Skeletal muscle satellite cell (primary cell): Measurements from ENCODE around the gene SLCO4A1.
"Not testable (repeated sequence)": the region's sequence is repeated elsewhere in the genome, so short reads cannot be mapped to it uniquely, and the experiment has no call there.

Experiments used
- H3K27me3 ChIP-seq: 2 replicates; pipeline ENCODE4 v1.7.0; 2013; ENCODE audit warnings: low read length; ENCODE audit not compliant: control insufficient read depth, insufficient read depth
- H3K36me3 ChIP-seq: 2 replicates; pipeline ENCODE4 v1.7.0; 2013; ENCODE audit warnings: mild to moderate bottlenecking, control low read depth, low read length; ENCODE audit not compliant: insufficient read depth
- H3K4me1 ChIP-seq: 2 replicates; pipeline ENCODE4 v1.7.0; 2013; ENCODE audit warnings: low read length; ENCODE audit not compliant: control insufficient read depth, insufficient read depth
- H3K4me2 ChIP-seq: 2 replicates; pipeline ENCODE4 v1.7.0; 2013; ENCODE audit warnings: mild to moderate bottlenecking, low read length
- H3K4me3 ChIP-seq: 2 replicates; pipeline ENCODE4 v1.7.0; 2013; ENCODE audit warnings: low read length
- H3K9ac ChIP-seq: 2 replicates; pipeline ENCODE4 v1.7.0; 2013; ENCODE audit warnings: mild to moderate bottlenecking, low read depth, low read length, moderate library complexity
- H3K9me3 ChIP-seq: replicated peaks from 2 replicates; pipeline ENCODE4 v1.7.0; 2013; ENCODE audit warnings: mild to moderate bottlenecking, control low read depth, low read length

SLCO4A1 gene

DNA sequence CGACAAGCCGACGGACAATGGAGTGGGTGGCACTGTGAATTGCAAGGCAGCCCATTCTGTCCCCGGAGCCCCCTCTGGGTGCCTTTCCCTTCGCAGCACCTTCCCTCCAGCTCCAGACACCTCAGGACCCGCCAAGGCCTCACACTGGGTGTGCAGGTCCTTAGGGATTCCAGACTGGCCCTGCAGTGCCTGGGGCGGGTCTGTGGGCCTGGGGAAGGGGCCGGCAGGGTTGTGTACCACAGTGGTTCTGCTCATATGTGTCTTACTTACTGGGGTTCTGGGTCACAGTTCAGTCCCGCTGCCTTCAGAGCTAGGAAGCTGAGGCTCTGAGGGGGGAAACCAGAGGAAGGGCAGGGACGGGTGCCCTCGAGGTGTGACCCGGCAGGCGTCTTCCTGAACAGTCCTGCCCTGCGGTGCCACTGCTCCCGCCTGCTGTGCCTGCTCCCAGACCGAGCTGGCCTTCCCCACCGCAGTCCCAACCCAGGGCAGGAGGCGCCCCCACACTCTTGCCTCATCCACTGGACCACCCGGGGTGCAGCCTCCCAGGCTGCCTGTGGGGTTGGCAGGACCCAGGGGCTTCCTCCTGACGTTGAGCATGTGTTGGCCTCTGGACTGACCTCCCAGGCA lies 16.3 kb upstream of the SLCO4A1 start:
- Histone ChIP-seq H3K4me3 (no peak overlapping the region), H3K4me1 (peaks cover 20% of the 10 kb centered on the region), H3K36me3 (no peaks in the 10 kb centered on the region), H3K9me3 (no peaks in the 10 kb centered on the region), H3K9ac (no peak overlapping the region), H3K27me3 (peaks cover 35% of the 10 kb centered on the region), H3K4me2 (no peak overlapping the region)

- Histone ChIP-seq H3K4me1 (peaks cover 20% of the 10 kb centered on the region), H3K27me3 (peaks cover 41% of the 10 kb centered on the region)
- not testable (repeated sequence) for H3K4me2 ChIP-seq, H3K4me3 ChIP-seq, H3K9me3 ChIP-seq, H3K9ac ChIP-seq, H3K36me3 ChIP-seq
These were observed 14.9 kb upstream of the SLCO4A1 start for GRCh38 chr20:62627425-62627824.

GRCh38 chr20:62627901-62628612 lies 14.2 kb upstream of the SLCO4A1 start:
- Histone ChIP-seq H3K9ac (no peak overlapping the region), H3K36me3 (no peaks in the 10 kb centered on the region), H3K4me3 (no peak overlapping the region), H3K4me2 (no peak overlapping the region), H3K4me1 (peaks cover 17% of the 10 kb centered on the region), H3K9me3 (no peaks in the 10 kb centered on the region), H3K27me3 (peaks cover 47% of the 10 kb centered on the region)

- Histone ChIP-seq H3K27me3 (peaks cover 54% of the 10 kb centered on the region), H3K9me3 (no peaks in the 10 kb centered on the region), H3K4me3 (no peak overlapping the region), H3K4me1 (peaks cover 11% of the 10 kb centered on the region), H3K9ac (no peak overlapping the region), H3K4me2 (no peak overlapping the region), H3K36me3 (no peaks in the 10 kb centered on the region)
These were observed 13.6 kb upstream of the SLCO4A1 start for GRCh38 chr20:62628691-62629090.

DNA sequence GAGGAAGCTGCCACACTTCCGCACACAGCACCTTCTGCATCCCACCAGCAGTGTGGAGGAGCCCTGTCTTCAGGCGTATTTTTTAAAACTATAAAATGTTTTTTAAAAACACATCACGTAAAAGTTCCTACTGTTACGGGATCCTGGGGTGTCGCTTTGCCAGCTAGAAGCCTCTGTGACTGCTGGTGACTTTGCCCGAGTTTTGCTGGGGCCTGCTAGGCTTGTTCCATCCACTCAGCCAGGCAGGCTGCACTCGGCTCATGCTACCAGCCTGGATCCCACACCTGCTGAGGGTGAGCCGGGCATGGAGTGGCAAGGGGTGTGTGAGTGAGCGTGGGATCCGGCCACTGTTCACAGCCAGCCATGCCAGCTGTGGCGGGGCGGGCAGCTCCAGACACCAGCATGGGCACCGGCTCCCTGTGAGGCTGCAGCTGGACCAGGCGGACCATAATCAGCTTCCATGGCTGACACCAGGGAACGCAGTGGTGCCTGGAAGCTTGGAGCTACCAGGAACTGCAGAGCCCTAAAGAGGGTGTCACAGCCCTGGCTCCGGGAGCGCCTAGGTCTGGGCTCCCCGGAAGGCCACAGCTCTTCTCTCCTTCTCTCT lies 12.3 kb upstream of the SLCO4A1 start:
- H3K9ac ChIP-seq: no peak overlapping the region

DNA sequence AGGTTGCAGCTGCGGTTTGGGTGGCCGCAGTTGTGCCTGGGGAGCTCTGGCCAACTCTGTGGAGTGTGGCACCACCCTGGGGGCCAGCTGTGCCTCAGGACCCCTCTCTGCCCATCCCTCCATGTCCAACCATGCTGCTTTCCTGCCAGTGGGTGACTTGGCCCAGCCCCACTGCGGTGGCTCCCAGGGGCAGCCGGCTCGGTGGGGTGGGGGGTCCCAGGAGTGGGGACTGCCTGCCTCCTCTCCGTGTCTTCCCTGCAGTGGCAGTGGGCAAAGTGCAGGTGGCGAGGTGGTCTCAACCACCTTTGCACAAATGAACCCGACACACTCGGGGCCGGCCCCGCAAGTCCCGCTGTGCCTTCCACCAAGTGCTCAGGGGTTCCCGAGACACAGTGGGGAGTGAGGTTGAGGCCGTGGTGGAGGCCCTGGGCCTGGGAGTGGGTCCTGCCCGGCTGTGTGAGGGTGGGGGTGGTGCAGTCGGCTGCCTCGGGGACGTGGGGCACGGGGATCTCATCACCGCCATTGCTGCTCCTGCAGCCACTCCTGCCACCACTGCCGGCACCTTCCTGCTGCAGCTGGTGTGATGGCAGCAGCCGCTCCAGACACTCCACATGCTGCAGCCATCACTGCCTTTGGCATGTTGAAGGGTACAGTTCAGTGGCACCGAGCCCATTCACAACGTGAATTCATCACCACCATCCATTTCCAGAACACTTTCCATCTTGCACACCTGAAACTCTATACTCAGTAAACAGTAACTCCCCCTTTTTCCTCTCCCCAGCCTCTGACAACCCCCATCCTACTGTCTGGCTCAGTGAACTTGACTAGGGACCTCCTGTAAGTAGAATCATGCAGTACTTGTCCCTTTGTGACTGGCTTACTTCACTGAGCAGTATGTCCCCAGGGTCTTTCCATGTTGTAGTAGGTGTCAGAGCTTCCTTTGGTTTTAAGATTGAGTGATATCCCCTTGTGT lies 10.7 kb upstream of the SLCO4A1 start:
- Histone ChIP-seq H3K27me3 (peaks cover 79% of the 10 kb centered on the region), H3K4me1 (peaks cover 5% of the 10 kb centered on the region), H3K4me3 (no peak overlapping the region), H3K4me2 (no peak overlapping the region), H3K9ac (no peak overlapping the region), H3K36me3 (no peaks in the 10 kb centered on the region), H3K9me3 (no peaks in the 10 kb centered on the region)

More for the DNA sequence above, 12.3 kb upstream of the SLCO4A1 start:
- Histone ChIP-seq H3K27me3 (peaks cover 64% of the 10 kb centered on the region), H3K4me1 (peaks cover 5% of the 10 kb centered on the region), H3K36me3 (no peaks in the 10 kb centered on the region), H3K4me3 (no peak overlapping the region), H3K4me2 (no peak overlapping the region), H3K9me3 (no peaks in the 10 kb centered on the region)

- peaks cover 89% of the 10 kb centered on the region for H3K27me3 ChIP-seq
- H3K4me3 ChIP-seq: no peak overlapping the region
- no peaks in the 10 kb centered on the region for H3K9me3 ChIP-seq
- H3K36me3 ChIP-seq: no peaks in the 10 kb centered on the region
- H3K9ac ChIP-seq: no peak overlapping the region
- H3K4me1 ChIP-seq: peaks cover 5% of the 10 kb centered on the region
- no peak overlapping the region for H3K4me2 ChIP-seq
These were observed 9.7 kb upstream of the SLCO4A1 start for GRCh38 chr20:62632575-62633090.

GRCh38 chr20:62633598-62634329 lies 8.5 kb upstream of the SLCO4A1 start:
- Histone ChIP-seq H3K27me3 (peaks cover 91% of the 10 kb centered on the region), H3K9me3 (no peaks in the 10 kb centered on the region), H3K4me2 (no peak overlapping the region), H3K4me1 (no peaks in the 10 kb centered on the region), H3K36me3 (no peaks in the 10 kb centered on the region), H3K4me3 (no peak overlapping the region), H3K9ac (no peak overlapping the region)

DNA sequence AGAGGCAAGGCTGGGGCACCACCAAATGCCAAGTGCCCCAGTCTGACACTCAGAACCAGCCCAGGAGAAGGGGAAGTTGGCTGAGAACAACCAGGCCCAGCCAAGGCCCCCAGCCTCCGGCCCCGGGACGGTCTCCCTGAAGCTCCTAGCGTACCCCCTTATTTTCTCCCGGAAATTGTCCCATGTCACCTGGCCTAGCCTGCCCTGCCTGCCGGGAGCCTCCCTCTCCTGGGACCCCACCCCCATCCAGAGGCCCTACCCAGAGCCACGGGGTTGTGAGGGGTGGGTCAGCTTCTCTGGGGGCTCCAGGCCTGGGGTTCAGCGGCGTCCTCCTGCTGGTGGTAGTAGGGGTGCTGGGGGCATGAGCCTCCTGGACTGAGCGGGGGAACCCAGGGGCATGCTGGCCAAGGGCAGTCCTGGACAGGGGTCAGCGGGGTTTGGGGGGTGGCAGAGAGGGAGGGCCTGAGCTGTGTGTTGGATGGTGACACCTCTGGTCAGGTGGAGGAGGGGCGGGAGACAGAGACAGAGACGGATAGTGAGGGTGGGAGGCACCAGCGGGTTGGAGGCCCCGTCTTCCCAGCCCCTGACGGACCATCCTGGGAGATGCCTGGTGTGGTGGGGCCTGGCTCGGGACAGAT lies 7.9 kb upstream of the SLCO4A1 start:
- Histone ChIP-seq H3K4me3 (no peak overlapping the region), H3K27me3 (peaks cover 94% of the 10 kb centered on the region), H3K4me1 (no peaks in the 10 kb centered on the region), H3K9me3 (no peaks in the 10 kb centered on the region), H3K9ac (no peak overlapping the region), H3K36me3 (no peaks in the 10 kb centered on the region), H3K4me2 (no peak overlapping the region)

GRCh38 chr20:62635232-62635631 lies 7.1 kb upstream of the SLCO4A1 start:
- Histone ChIP-seq H3K4me2 (no peak overlapping the region), H3K9ac (no peak overlapping the region), H3K27me3 (peaks cover 92% of the 10 kb centered on the region), H3K9me3 (no peaks in the 10 kb centered on the region), H3K4me3 (no peak overlapping the region), H3K36me3 (no peaks in the 10 kb centered on the region), H3K4me1 (no peaks in the 10 kb centered on the region)
